Measurements from ENCODE around the gene NUBPL. TPM values are rescaled to one million over a fixed set of nuclear protein-coding genes. Genes with fewer than 3 reads are reported as not detected.
"Not testable (repeated sequence)": the region's sequence is repeated elsewhere in the genome, so short reads cannot be mapped to it uniquely, and the experiment has no call there.

NUBPL gene
- total RNA-seq, 5 donors from 2014 or later (not counting 1 experiment from before 2014, with no cell fraction given), result 6.8 to 11.0 (median 10.2) TPM

GRCh38 chr14:31843361-31844091 is 282.3 kb downstream of the NUBPL start:
- no peak for ATAC-seq (replicated peaks in 1 of 4)
- no peaks in the 10 kb centered on the region for H3K27me3 ChIP-seq (replicated peaks in 1 of 2; ENCODE audit: control insufficient read depth in 2 of 2, extremely low read depth in 1 of 2, insufficient read depth in 2 of 2, low read length in 1 of 2)
- Mint-ChIP-seq H3K27me3 (no peaks in the 10 kb centered on the region), H3K4me1 (no peaks in the 10 kb centered on the region), H3K27ac (no peak overlapping the region), H3K9me3 (peaks cover 2 to 8% (median 4%) of the 10 kb centered on the region in 3 donors), H3K4me3 (no peak overlapping the region), H3K36me3 (peaks cover 36% of the 10 kb centered on the region)
- whole genome bisulfite sequencing (ENCODE audit: insufficient coverage), result no CpG with 5 or more reads among the region's 1 CpG
- DNase-seq, result no peak
- H3K27ac ChIP-seq (ENCODE audit: low read length), result no peak overlapping the region
- H3K4me3 ChIP-seq (ENCODE audit: control insufficient read depth in 1 of 2, extremely low read depth in 1 of 2, low read length in 1 of 2), result no peak overlapping the region
- peaks cover 0 to 3% of the 10 kb centered on the region in 2 donors for H3K36me3 ChIP-seq (ENCODE audit: control insufficient read depth in 2 of 2, extremely low read depth in 1 of 2, insufficient read depth in 1 of 2, low read length in 1 of 2)
- ChIA-PET POLR2A (no interaction called here), CTCF (no interaction called here)
- H3K9me3 ChIP-seq, result no peaks in the 10 kb centered on the region
- no peaks in the 10 kb centered on the region for H3K4me1 ChIP-seq (ENCODE audit: control insufficient read depth in 1 of 2, extremely low read depth in 1 of 2, insufficient read depth in 2 of 2, low read length in 2 of 2)

GRCh38 chr14:31854508-31855075 is 293.4 kb downstream of the NUBPL start:
- peaks cover 85% of the 10 kb centered on the region for H3K36me3 Mint-ChIP-seq
- POLR2A ChIA-PET, result no interaction called here
- WGBS (ENCODE audit: insufficient coverage), result no CpG with 5 or more reads among the region's 2 CpGs
- H3K27ac ChIP-seq (ENCODE audit: low read length), result no peak overlapping the region
- H3K4me3 Mint-ChIP-seq, result no peak overlapping the region
- H3K27me3 Mint-ChIP-seq, result no peaks in the 10 kb centered on the region
- no peaks in the 10 kb centered on the region for H3K4me1 ChIP-seq (ENCODE audit: control insufficient read depth in 1 of 2, extremely low read depth in 1 of 2, insufficient read depth in 2 of 2, low read length in 2 of 2)
- H3K9me3 ChIP-seq, result no peaks in the 10 kb centered on the region
- peaks cover 0 to 4% of the 10 kb centered on the region in 2 donors for H3K36me3 ChIP-seq (ENCODE audit: control insufficient read depth in 2 of 2, extremely low read depth in 1 of 2, insufficient read depth in 1 of 2, low read length in 1 of 2)
- no peaks in the 10 kb centered on the region for H3K27me3 ChIP-seq (replicated peaks in 1 of 2; ENCODE audit: control insufficient read depth in 2 of 2, extremely low read depth in 1 of 2, insufficient read depth in 2 of 2, low read length in 1 of 2)
- no peaks in the 10 kb centered on the region for H3K4me1 Mint-ChIP-seq
- H3K4me3 ChIP-seq (ENCODE audit: control insufficient read depth in 1 of 2, extremely low read depth in 1 of 2, low read length in 1 of 2), result no peak overlapping the region
- no peak for ATAC-seq (replicated peaks in 1 of 4)
- no peak for DNase-seq
- CTCF ChIA-PET, result no interaction called here
- no peak overlapping the region for H3K27ac Mint-ChIP-seq
- H3K9me3 Mint-ChIP-seq, result peaks cover 8 to 15% (median 14%) of the 10 kb centered on the region in 3 donors

GRCh38 chr14:31855262-31855661 is 294.1 kb downstream of the NUBPL start:
- POLR2A ChIA-PET, result interaction anchor here in 1 of 2 donors (0.6 kb wide), 1 partner anchor 46 kb away, joined by 8 read pairs; no protein-coding TSS in a partner anchor
- no peak overlapping the region for H3K27ac ChIP-seq (ENCODE audit: low read length)
- peaks cover 0 to 4% of the 10 kb centered on the region in 2 donors for H3K36me3 ChIP-seq (ENCODE audit: control insufficient read depth in 2 of 2, extremely low read depth in 1 of 2, insufficient read depth in 1 of 2, low read length in 1 of 2)
- H3K4me3 ChIP-seq (ENCODE audit: control insufficient read depth in 1 of 2, extremely low read depth in 1 of 2, low read length in 1 of 2), result no peak overlapping the region
- peaks cover 8 to 17% (median 15%) of the 10 kb centered on the region in 3 donors for H3K9me3 Mint-ChIP-seq
- CTCF ChIA-PET, result interaction anchor here in 1 of 2 donors (0.6 kb wide), 1 partner anchor 26 kb away, joined by 5 read pairs; no protein-coding TSS in a partner anchor
- H3K4me1 ChIP-seq (ENCODE audit: control insufficient read depth in 1 of 2, extremely low read depth in 1 of 2, insufficient read depth in 2 of 2, low read length in 2 of 2), result no peaks in the 10 kb centered on the region
- no peaks in the 10 kb centered on the region for H3K27me3 Mint-ChIP-seq
- H3K4me3 Mint-ChIP-seq, result no peak overlapping the region
- H3K4me1 Mint-ChIP-seq, result no peaks in the 10 kb centered on the region
- ATAC-seq (replicated peaks in 1 of 4) (no peak), DNase-seq (no peak)
- H3K9me3 ChIP-seq, result no peaks in the 10 kb centered on the region
- peaks cover 80% of the 10 kb centered on the region for H3K36me3 Mint-ChIP-seq
- no CpG with 5 or more reads among the region's 1 CpG for WGBS (ENCODE audit: insufficient coverage)
- H3K27ac Mint-ChIP-seq, result no peak overlapping the region
- H3K27me3 ChIP-seq (replicated peaks in 1 of 2; ENCODE audit: control insufficient read depth in 2 of 2, extremely low read depth in 1 of 2, insufficient read depth in 2 of 2, low read length in 1 of 2), result no peaks in the 10 kb centered on the region

GRCh38 chr14:31856003-31856402 is 294.8 kb downstream of the NUBPL start:
- not testable (repeated sequence) for H3K27me3 ChIP-seq (replicated peaks in 1 of 2; ENCODE audit: control insufficient read depth in 2 of 2, extremely low read depth in 1 of 2, insufficient read depth in 2 of 2, low read length in 1 of 2); H3K36me3 ChIP-seq (ENCODE audit: control insufficient read depth in 2 of 2, extremely low read depth in 1 of 2, insufficient read depth in 1 of 2, low read length in 1 of 2); H3K4me1 ChIP-seq (ENCODE audit: control insufficient read depth in 1 of 2, extremely low read depth in 1 of 2, insufficient read depth in 2 of 2, low read length in 2 of 2); ATAC-seq (replicated peaks in 1 of 4); DNase-seq; H3K4me3 Mint-ChIP-seq; H3K4me3 ChIP-seq (ENCODE audit: control insufficient read depth in 1 of 2, extremely low read depth in 1 of 2, low read length in 1 of 2); H3K27me3 Mint-ChIP-seq; H3K9me3 ChIP-seq; H3K27ac ChIP-seq (ENCODE audit: low read length); H3K27ac Mint-ChIP-seq; H3K4me1 Mint-ChIP-seq
- POLR2A ChIA-PET, result interaction anchor here in 1 of 2 donors (0.6 kb wide), 1 partner anchor 45 kb away, joined by 8 read pairs; no protein-coding TSS in a partner anchor
- WGBS (ENCODE audit: insufficient coverage), result no CpG with 5 or more reads among the region's 2 CpGs
- Mint-ChIP-seq H3K36me3 (peaks cover 83% of the 10 kb centered on the region), H3K9me3 (peaks cover 12 to 22% (median 17%) of the 10 kb centered on the region in 3 donors)
- CTCF ChIA-PET, result interaction anchor here in 1 of 2 donors (0.6 kb wide), 1 partner anchor 27 kb away, joined by 5 read pairs; no protein-coding TSS in a partner anchor

GRCh38 chr14:31858868-31859267 is 297.7 kb downstream of the NUBPL start:
- H3K27ac Mint-ChIP-seq, result no peak overlapping the region
- H3K9me3 Mint-ChIP-seq, result peaks cover 24 to 47% (median 37%) of the 10 kb centered on the region in 3 donors
- H3K4me1 Mint-ChIP-seq, result no peaks in the 10 kb centered on the region

GRCh38 chr14:31864937-31865855 is 304.0 kb downstream of the NUBPL start:
- CTCF ChIA-PET, result no interaction called here

More at GRCh38 chr14:31858868-31859267, 297.7 kb downstream of the NUBPL start:
- H3K4me3 ChIP-seq (ENCODE audit: control insufficient read depth in 1 of 2, extremely low read depth in 1 of 2, low read length in 1 of 2), result no peak overlapping the region
- DNase-seq (no peak), ATAC-seq (replicated peaks in 1 of 4) (no peak)
- Mint-ChIP-seq H3K36me3 (peaks cover 75% of the 10 kb centered on the region), H3K27me3 (no peaks in the 10 kb centered on the region), H3K4me3 (no peak overlapping the region)
- H3K4me1 ChIP-seq (ENCODE audit: control insufficient read depth in 1 of 2, extremely low read depth in 1 of 2, insufficient read depth in 2 of 2, low read length in 2 of 2), result no peaks in the 10 kb centered on the region
- H3K27ac ChIP-seq (ENCODE audit: low read length), result no peak overlapping the region
- CTCF ChIA-PET, result no interaction called here
- no peaks in the 10 kb centered on the region for H3K9me3 ChIP-seq
- H3K27me3 ChIP-seq (replicated peaks in 1 of 2; ENCODE audit: control insufficient read depth in 2 of 2, extremely low read depth in 1 of 2, insufficient read depth in 2 of 2, low read length in 1 of 2), result no peaks in the 10 kb centered on the region
- peaks cover 0 to 4% of the 10 kb centered on the region in 2 donors for H3K36me3 ChIP-seq (ENCODE audit: control insufficient read depth in 2 of 2, extremely low read depth in 1 of 2, insufficient read depth in 1 of 2, low read length in 1 of 2)
- no CpG with 5 or more reads among the region's 1 CpG for WGBS (ENCODE audit: insufficient coverage)
- POLR2A ChIA-PET, result no interaction called here

More at GRCh38 chr14:31864937-31865855, 304.0 kb downstream of the NUBPL start:
- H3K27ac Mint-ChIP-seq, result no peak overlapping the region
- DNase-seq, result no peak
- no peak overlapping the region for H3K27ac ChIP-seq (ENCODE audit: low read length)
- H3K36me3 ChIP-seq (ENCODE audit: control insufficient read depth in 2 of 2, extremely low read depth in 1 of 2, insufficient read depth in 1 of 2, low read length in 1 of 2), result no peaks in the 10 kb centered on the region
- H3K9me3 Mint-ChIP-seq, result peaks cover 56 to 82% (median 59%) of the 10 kb centered on the region in 3 donors
- H3K4me3 Mint-ChIP-seq, result no peak overlapping the region
- 82% methylated on average over 5 of the region's 13 CpGs for WGBS (ENCODE audit: insufficient coverage)
- H3K9me3 ChIP-seq, result no peaks in the 10 kb centered on the region
- H3K4me1 Mint-ChIP-seq, result no peaks in the 10 kb centered on the region
- ATAC-seq (replicated peaks in 1 of 4), result no peak
- POLR2A ChIA-PET, result no interaction called here
- no peaks in the 10 kb centered on the region for H3K4me1 ChIP-seq (ENCODE audit: control insufficient read depth in 1 of 2, extremely low read depth in 1 of 2, insufficient read depth in 2 of 2, low read length in 2 of 2)
- no peak overlapping the region for H3K4me3 ChIP-seq (ENCODE audit: control insufficient read depth in 1 of 2, extremely low read depth in 1 of 2, low read length in 1 of 2)
- peaks cover 25% of the 10 kb centered on the region for H3K36me3 Mint-ChIP-seq
- peaks cover 0 to 4% of the 10 kb centered on the region in 2 experiments for H3K27me3 ChIP-seq (replicated peaks in 1 of 2; ENCODE audit: control insufficient read depth in 2 of 2, extremely low read depth in 1 of 2, insufficient read depth in 2 of 2, low read length in 1 of 2)
- H3K27me3 Mint-ChIP-seq, result no peaks in the 10 kb centered on the region
